Natural killer cell (primary cell): ENCODE data around the gene SERPINE3. TPM values are rescaled to one million over a fixed set of nuclear protein-coding genes. Genes with fewer than 3 reads are reported as not detected.

ENCODE experiments used
- ATAC-seq, 3 donors: fragments of 150-1000 bp in 2 of 3; fragments of 200-7000 bp in 1 of 3; cut with Tn5 transposase; 1 replicate in 1 of 3; 2 replicates in 2 of 3; pipeline ENCODE4 v1.10.0; 2021; ENCODE audit warnings: mild to moderate bottlenecking in 2 of 3, moderate library complexity in 2 of 3
- DNase-seq, 2 donors: peaks; one replicate each; pipeline versions ENCODE4 v3.0.0 to v3.0.0-alpha.2; 2013 to 2021; ENCODE audit warnings: mixed read lengths in 1 of 2
- H3K27ac ChIP-seq: one replicate; pipeline ENCODE4 v1.5.1; 2013; ENCODE audit warnings: mild to moderate bottlenecking, low read length
- H3K27me3 ChIP-seq: one replicate; pipeline ENCODE4 v1.6.1; 2013; ENCODE audit warnings: low read length; ENCODE audit not compliant: control insufficient read depth, insufficient read depth
- H3K36me3 ChIP-seq: one replicate; pipeline ENCODE4 v1.6.1; 2013; ENCODE audit warnings: low read length; ENCODE audit not compliant: control insufficient read depth, insufficient read depth
- H3K4me1 ChIP-seq: one replicate; pipeline ENCODE4 v1.6.1; 2013; ENCODE audit warnings: low read length; ENCODE audit not compliant: control insufficient read depth, insufficient read depth
- H3K4me3 ChIP-seq: one replicate; pipeline ENCODE4 v1.5.1; 2013; ENCODE audit warnings: low read length
- H3K9me3 ChIP-seq: one replicate; pipeline ENCODE4 v1.6.1; 2013; ENCODE audit warnings: low read length; ENCODE audit not compliant: control insufficient read depth, insufficient read depth
- H3K27ac Mint-ChIP-seq, 2 donors: one replicate each; pipeline ENCODE4 v1.8.0; 2022; ENCODE audit warnings: mild to moderate bottlenecking in 2 of 2, mixed read lengths in 2 of 2, moderate library complexity in 1 of 2
- H3K27me3 Mint-ChIP-seq, 2 donors: one replicate each; pipeline ENCODE4 v1.8.0; 2022; ENCODE audit warnings: low read depth in 2 of 2, mixed read lengths in 2 of 2
- H3K36me3 Mint-ChIP-seq: one replicate; pipeline ENCODE4 v1.8.0; 2022; ENCODE audit warnings: mixed read lengths
- H3K4me1 Mint-ChIP-seq, 2 donors: one replicate each; pipeline ENCODE4 v1.8.0; 2022; ENCODE audit warnings: mixed read lengths in 2 of 2
- H3K4me3 Mint-ChIP-seq: one replicate; pipeline ENCODE4 v1.8.0; 2022; ENCODE audit warnings: mild to moderate bottlenecking, moderate library complexity, mixed read lengths
- H3K9me3 Mint-ChIP-seq, 2 donors: one replicate each; pipeline ENCODE4 v1.8.0; 2022; ENCODE audit warnings: mixed read lengths in 2 of 2
- WGBS: methylation state at CpG from one replicate; pipeline ENCODE4 v1.1.7; 2013; ENCODE audit warnings: missing lambda C conversion rate; ENCODE audit not compliant: insufficient coverage; 5-methylcytosine and 5-hydroxymethylcytosine counted together
- intact Hi-C: fragments of 100-400 bp; cut with micrococcal nuclease; formaldehyde crosslinking; loops from one replicate; pipeline ENCODE4 v1.14.2; 2022
- total RNA-seq, 4 donors: library from RNA; stranded (reverse); fragments of 120-200 nt in 1 of 4; gene quantifications; one replicate each; pipeline versions ENCODE4 v1.2.3 to v1.2.4, GENCODE V29; 2013 to 2022
- TF ChIP-seq, protein P1 (sequence below): fragments of 200-600 bp; IDR thresholded peaks from one replicate; pipeline ENCODE4 v1.8.0; 2022; ENCODE audit warnings: antibody characterized with exemption

Gene SERPINE3
- total RNA-seq, 3 donors from 2014 or later (not counting 1 experiment from before 2014, with no cell fraction given) = not detected

DNA sequence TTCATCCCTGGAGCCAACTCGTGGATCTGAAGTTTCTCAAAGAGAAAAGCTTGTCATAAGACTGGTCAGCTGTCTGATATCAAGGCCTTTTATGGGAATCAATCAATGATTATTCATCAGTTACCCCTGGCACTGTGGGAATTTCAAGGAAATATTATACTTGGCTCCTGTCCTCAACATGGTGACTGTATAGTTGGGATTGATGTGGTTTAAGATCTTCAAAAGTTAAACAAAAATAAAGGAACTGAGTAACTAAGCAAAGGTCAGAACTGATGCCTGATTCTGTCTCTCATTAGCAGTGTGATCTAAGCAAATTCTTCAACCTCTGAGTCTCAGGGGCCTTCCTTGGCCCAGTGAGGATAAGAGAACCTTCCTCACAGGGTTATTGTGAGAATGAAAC is 22.2 kb upstream of the SERPINE3 start:
- no peak for ATAC-seq
- H3K36me3 ChIP-seq = no peaks in the 10 kb centered on the region
- Mint-ChIP-seq H3K4me3 (no peak overlapping the region), H3K4me1 (no peaks in the 10 kb centered on the region), H3K27ac (no peak overlapping the region), H3K9me3 (no peaks in the 10 kb centered on the region), H3K36me3 (no peaks in the 10 kb centered on the region), H3K27me3 (peaks cover 3 to 5% of the 10 kb centered on the region in 2 donors)
- DNase-seq = no peak
- H3K4me3 ChIP-seq = no peak overlapping the region
- no peaks in the 10 kb centered on the region for H3K27me3 ChIP-seq
- no peaks in the 10 kb centered on the region for H3K4me1 ChIP-seq
- WGBS = 80% methylated on average over 1 of the region's 1 CpG
- TF ChIP-seq, protein P1, sequence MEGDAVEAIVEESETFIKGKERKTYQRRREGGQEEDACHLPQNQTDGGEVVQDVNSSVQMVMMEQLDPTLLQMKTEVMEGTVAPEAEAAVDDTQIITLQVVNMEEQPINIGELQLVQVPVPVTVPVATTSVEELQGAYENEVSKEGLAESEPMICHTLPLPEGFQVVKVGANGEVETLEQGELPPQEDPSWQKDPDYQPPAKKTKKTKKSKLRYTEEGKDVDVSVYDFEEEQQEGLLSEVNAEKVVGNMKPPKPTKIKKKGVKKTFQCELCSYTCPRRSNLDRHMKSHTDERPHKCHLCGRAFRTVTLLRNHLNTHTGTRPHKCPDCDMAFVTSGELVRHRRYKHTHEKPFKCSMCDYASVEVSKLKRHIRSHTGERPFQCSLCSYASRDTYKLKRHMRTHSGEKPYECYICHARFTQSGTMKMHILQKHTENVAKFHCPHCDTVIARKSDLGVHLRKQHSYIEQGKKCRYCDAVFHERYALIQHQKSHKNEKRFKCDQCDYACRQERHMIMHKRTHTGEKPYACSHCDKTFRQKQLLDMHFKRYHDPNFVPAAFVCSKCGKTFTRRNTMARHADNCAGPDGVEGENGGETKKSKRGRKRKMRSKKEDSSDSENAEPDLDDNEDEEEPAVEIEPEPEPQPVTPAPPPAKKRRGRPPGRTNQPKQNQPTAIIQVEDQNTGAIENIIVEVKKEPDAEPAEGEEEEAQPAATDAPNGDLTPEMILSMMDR = no peak
- H3K27ac ChIP-seq = no peak overlapping the region
- intact Hi-C loops = no loop called here
- H3K9me3 ChIP-seq = no peaks in the 10 kb centered on the region

- Mint-ChIP-seq H3K4me1 (no peaks in the 10 kb centered on the region), H3K27me3 (peaks cover 0 to 5% of the 10 kb centered on the region in 2 donors), H3K9me3 (no peaks in the 10 kb centered on the region), H3K4me3 (no peak overlapping the region), H3K27ac (no peak overlapping the region), H3K36me3 (no peaks in the 10 kb centered on the region)
- H3K27ac ChIP-seq = no peak overlapping the region
- no peak overlapping the region for H3K4me3 ChIP-seq
- ATAC-seq (no peak), DNase-seq (no peak)
- no peaks in the 10 kb centered on the region for H3K4me1 ChIP-seq
- intact Hi-C loops = no loop called here
- no peaks in the 10 kb centered on the region for H3K27me3 ChIP-seq
- H3K36me3 ChIP-seq = no peaks in the 10 kb centered on the region
- TF ChIP-seq, protein P1 = no peak
- no peaks in the 10 kb centered on the region for H3K9me3 ChIP-seq
- WGBS = 94% methylated on average over 2 of the region's 2 CpGs
These were observed 21.5 kb upstream of the SERPINE3 start for GRCh38 chr13:51318015-51318414.

DNA sequence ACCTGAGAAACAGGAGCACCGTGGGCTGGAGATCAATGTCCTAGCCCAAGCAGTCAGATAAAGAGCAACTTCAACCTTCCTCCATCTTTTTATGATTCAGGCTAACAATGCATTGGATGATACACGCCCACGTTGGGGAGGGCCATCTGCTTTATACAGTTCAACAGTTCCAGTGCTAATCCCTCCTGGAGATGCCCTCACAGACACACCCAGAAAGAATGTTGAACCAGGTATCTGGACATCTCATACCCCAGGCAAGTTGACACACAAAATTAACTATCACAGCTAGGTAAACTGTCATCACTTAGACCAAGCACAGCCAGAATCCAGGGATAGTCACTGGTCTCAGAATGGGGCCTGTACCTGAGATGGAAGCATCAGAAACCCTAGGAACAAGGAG is 20.6 kb upstream of the SERPINE3 start:
- no peak overlapping the region for H3K4me3 ChIP-seq
- H3K27ac ChIP-seq = no peak overlapping the region
- no peaks in the 10 kb centered on the region for H3K4me1 Mint-ChIP-seq
- H3K36me3 ChIP-seq = no peaks in the 10 kb centered on the region
- intact Hi-C loops = no loop called here
- H3K4me3 Mint-ChIP-seq = no peak overlapping the region
- no peaks in the 10 kb centered on the region for H3K9me3 Mint-ChIP-seq
- no peaks in the 10 kb centered on the region for H3K36me3 Mint-ChIP-seq
- no peak overlapping the region for H3K27ac Mint-ChIP-seq
- ATAC-seq (no peak), DNase-seq (no peak)
- no peaks in the 10 kb centered on the region for H3K4me1 ChIP-seq
- TF ChIP-seq, protein P1 = no peak
- 86% methylated on average over 3 of the region's 3 CpGs for WGBS
- H3K27me3 ChIP-seq = no peaks in the 10 kb centered on the region
- peaks cover 0 to 5% of the 10 kb centered on the region in 2 donors for H3K27me3 Mint-ChIP-seq
- no peaks in the 10 kb centered on the region for H3K9me3 ChIP-seq

- Mint-ChIP-seq H3K36me3 (no peaks in the 10 kb centered on the region), H3K27me3 (no peaks in the 10 kb centered on the region), H3K27ac (no peak overlapping the region), H3K9me3 (no peaks in the 10 kb centered on the region), H3K4me3 (no peak overlapping the region), H3K4me1 (no peaks in the 10 kb centered on the region)
- no peak for ATAC-seq
- Histone ChIP-seq H3K4me3 (no peak overlapping the region), H3K9me3 (no peaks in the 10 kb centered on the region), H3K27ac (no peak overlapping the region), H3K27me3 (no peaks in the 10 kb centered on the region), H3K36me3 (no peaks in the 10 kb centered on the region), H3K4me1 (no peaks in the 10 kb centered on the region)
- intact Hi-C loops = no loop called here
- WGBS = no CpG with 5 or more reads among the region's 2 CpGs
- TF ChIP-seq, protein P1 = no peak
- no peak for DNase-seq
These were observed 17.7 kb upstream of the SERPINE3 start for GRCh38 chr13:51321836-51322235.
